Skeletal muscle tissue (tissue), 4 donors: Measurements from ENCODE around the gene MEG3. TPM values are rescaled to one million over a fixed set of nuclear protein-coding genes. Genes with fewer than 3 reads are reported as not detected.

Source experiments
- H3K27ac ChIP-seq: one replicate; pipeline ENCODE4 v1.7.0; 2013; ENCODE audit warnings: mild to moderate bottlenecking, low read depth, low read length, inconsistent platforms
- H3K27me3 ChIP-seq, 3 donors: one replicate each; pipeline ENCODE4 v1.7.0; 2013; ENCODE audit warnings: low read length in 3 of 3; ENCODE audit not compliant: control insufficient read depth in 3 of 3, insufficient read depth in 3 of 3
- H3K36me3 ChIP-seq, 3 donors: one replicate each; pipeline ENCODE4 v1.7.0; 2013; ENCODE audit warnings: low read length in 3 of 3; ENCODE audit not compliant: control insufficient read depth in 3 of 3, insufficient read depth in 3 of 3
- H3K4me1 ChIP-seq, 3 donors: one replicate each; pipeline ENCODE4 v1.7.0; 2013; ENCODE audit warnings: low read length in 3 of 3, mild to moderate bottlenecking in 3 of 3; ENCODE audit not compliant: control insufficient read depth in 3 of 3, insufficient read depth in 3 of 3
- H3K4me3 ChIP-seq, 3 donors: one replicate each; pipeline ENCODE4 v1.7.0; 2013; ENCODE audit warnings: low read length in 3 of 3
- H3K9ac ChIP-seq, 3 donors: one replicate each; pipeline ENCODE4 v1.7.0; 2013; ENCODE audit warnings: low read length in 3 of 3, mild to moderate bottlenecking in 3 of 3, moderate library complexity in 2 of 3, low read depth in 1 of 3
- H3K9me3 ChIP-seq, 3 donors: one replicate each; pipeline ENCODE4 v1.7.0; 2013; ENCODE audit warnings: low read length in 3 of 3; ENCODE audit not compliant: control insufficient read depth in 3 of 3
- total RNA-seq: library from RNA; depleted of rRNA; stranded (reverse); fragments of >200 nt; gene quantifications from one replicate; pipeline ENCODE4 v1.2.3, GENCODE V29; 2014
- donor health status: Osteomylitis.

The MEG3 gene
- total RNA-seq, 1 donor from 2014 or later = 587 TPM

GRCh38 chr14:100861937-100862247 is 36.0 kb downstream of the MEG3 start:
- no peaks in the 10 kb centered on the region for H3K36me3 ChIP-seq
- H3K9me3 ChIP-seq = no peaks in the 10 kb centered on the region
- peaks cover 0 to 5% (median 2%) of the 10 kb centered on the region in 3 donors for H3K4me1 ChIP-seq
- H3K27ac ChIP-seq = no peak overlapping the region
- H3K9ac ChIP-seq = no peak overlapping the region
- no peak overlapping the region for H3K4me3 ChIP-seq
- H3K27me3 ChIP-seq = peaks cover under 1 to 38% (median 14%) of the 10 kb centered on the region in 3 donors

GRCh38 chr14:100862277-100862676 is 36.4 kb downstream of the MEG3 start:
- no peaks in the 10 kb centered on the region for H3K36me3 ChIP-seq
- H3K4me3 ChIP-seq = no peak overlapping the region
- H3K27me3 ChIP-seq = peaks cover 3 to 38% (median 17%) of the 10 kb centered on the region in 3 donors
- H3K4me1 ChIP-seq = peaks cover 0 to 5% (median 2%) of the 10 kb centered on the region in 3 donors
- no peaks in the 10 kb centered on the region for H3K9me3 ChIP-seq
- no peak overlapping the region for H3K9ac ChIP-seq
- H3K27ac ChIP-seq = no peak overlapping the region

DNA sequence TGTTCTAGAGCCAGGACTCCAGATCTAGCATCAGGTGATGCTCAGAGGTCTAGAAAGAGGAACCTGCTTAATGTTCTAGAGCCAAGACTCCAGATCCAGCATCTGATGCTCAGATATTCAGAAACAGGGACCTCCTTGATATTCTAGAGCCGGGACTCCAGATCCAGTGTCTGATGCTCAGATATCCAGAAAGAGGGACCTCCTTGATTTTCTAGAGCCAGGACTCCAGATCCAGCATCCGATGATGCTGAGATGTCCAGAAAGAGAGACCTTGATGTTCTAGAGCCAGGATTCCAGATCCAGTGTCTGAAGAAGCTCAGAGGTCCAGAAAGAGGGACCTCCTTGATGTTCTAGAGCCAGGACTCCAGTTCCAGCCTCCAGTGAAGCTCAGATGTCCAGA is 36.9 kb downstream of the MEG3 start:
- H3K27ac ChIP-seq = no peak overlapping the region
- peaks cover 3 to 39% (median 13%) of the 10 kb centered on the region in 3 donors for H3K27me3 ChIP-seq
- H3K9me3 ChIP-seq = no peaks in the 10 kb centered on the region
- no peak overlapping the region for H3K4me3 ChIP-seq
- H3K36me3 ChIP-seq = no peaks in the 10 kb centered on the region
- H3K9ac ChIP-seq = no peak overlapping the region
- H3K4me1 ChIP-seq = peaks cover 0 to 5% (median 2%) of the 10 kb centered on the region in 3 donors

GRCh38 chr14:100864206-100864605 is 38.3 kb downstream of the MEG3 start:
- Histone ChIP-seq H3K9me3 (no peaks in the 10 kb centered on the region), H3K36me3 (no peaks in the 10 kb centered on the region), H3K9ac (no peak overlapping the region)

DNA sequence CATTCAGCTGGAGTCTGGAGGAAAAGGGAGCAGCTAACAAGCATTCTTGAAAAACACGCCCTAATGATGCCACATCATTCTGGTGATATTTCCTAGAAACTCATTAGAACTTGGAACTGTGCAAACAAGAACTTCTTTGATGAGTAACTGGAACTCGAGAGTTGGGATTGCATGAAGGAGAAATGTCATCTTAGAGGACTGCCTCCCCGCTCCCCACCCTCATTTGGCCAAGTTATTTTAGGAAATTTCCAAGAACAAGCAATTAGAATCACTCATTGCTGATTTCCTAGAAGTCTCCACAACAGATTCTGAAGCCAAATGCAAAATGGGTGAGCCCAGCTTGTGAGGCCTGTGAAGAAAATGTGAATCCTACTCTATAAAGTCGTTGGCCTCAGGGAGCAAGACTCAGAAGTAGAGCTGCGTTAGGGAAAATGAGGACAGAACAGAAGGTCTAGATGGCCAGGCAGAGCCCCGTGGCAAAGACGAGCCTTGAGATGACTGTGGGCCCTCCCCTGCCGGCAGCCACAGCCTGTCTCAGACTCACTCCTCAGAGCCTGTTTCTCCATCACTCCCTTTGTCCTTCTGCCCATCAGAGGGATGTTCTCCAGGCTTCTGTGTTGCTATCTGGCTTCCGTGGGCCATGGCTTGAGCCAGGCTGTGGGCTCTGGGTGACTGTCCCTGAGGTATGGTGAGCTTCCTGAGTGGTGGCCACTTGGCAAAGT is 39.2 kb downstream of the MEG3 start:
- Histone ChIP-seq H3K36me3 (no peaks in the 10 kb centered on the region), H3K9me3 (no peaks in the 10 kb centered on the region), H3K27me3 (peaks cover 3 to 30% (median 19%) of the 10 kb centered on the region in 3 donors), H3K4me1 (peaks cover 0 to 5% (median 2%) of the 10 kb centered on the region in 3 donors), H3K4me3 (no peak overlapping the region), H3K27ac (no peak overlapping the region), H3K9ac (no peak overlapping the region)

More at GRCh38 chr14:100864206-100864605, 38.3 kb downstream of the MEG3 start:
- peaks cover 0 to 5% (median 2%) of the 10 kb centered on the region in 3 donors for H3K4me1 ChIP-seq
- H3K27me3 ChIP-seq = peaks cover 3 to 30% (median 19%) of the 10 kb centered on the region in 3 donors
- H3K4me3 ChIP-seq = no peak overlapping the region
- no peak overlapping the region for H3K27ac ChIP-seq

- H3K4me1 ChIP-seq = peaks cover 0 to 5% (median 2%) of the 10 kb centered on the region in 3 donors
- H3K27ac ChIP-seq = no peak overlapping the region
- no peaks in the 10 kb centered on the region for H3K36me3 ChIP-seq
Measured at GRCh38 chr14:100865682-100866591, 40.0 kb downstream of the MEG3 start.

GRCh38 chr14:100866666-100867630 is 41.0 kb downstream of the MEG3 start:
- H3K9me3 ChIP-seq = no peaks in the 10 kb centered on the region
- no peaks in the 10 kb centered on the region for H3K36me3 ChIP-seq
- no peak overlapping the region for H3K27ac ChIP-seq
- H3K27me3 ChIP-seq = peaks cover 3 to 31% (median 16%) of the 10 kb centered on the region in 3 donors
- H3K9ac ChIP-seq = no peak overlapping the region
- H3K4me1 ChIP-seq = peaks cover 0 to 5% (median 2%) of the 10 kb centered on the region in 3 donors
- no peak overlapping the region for H3K4me3 ChIP-seq

More at GRCh38 chr14:100865682-100866591, 40.0 kb downstream of the MEG3 start:
- Histone ChIP-seq H3K4me3 (no peak overlapping the region), H3K9me3 (no peaks in the 10 kb centered on the region), H3K9ac (no peak overlapping the region), H3K27me3 (peaks cover 3 to 30% (median 19%) of the 10 kb centered on the region in 3 donors)

DNA sequence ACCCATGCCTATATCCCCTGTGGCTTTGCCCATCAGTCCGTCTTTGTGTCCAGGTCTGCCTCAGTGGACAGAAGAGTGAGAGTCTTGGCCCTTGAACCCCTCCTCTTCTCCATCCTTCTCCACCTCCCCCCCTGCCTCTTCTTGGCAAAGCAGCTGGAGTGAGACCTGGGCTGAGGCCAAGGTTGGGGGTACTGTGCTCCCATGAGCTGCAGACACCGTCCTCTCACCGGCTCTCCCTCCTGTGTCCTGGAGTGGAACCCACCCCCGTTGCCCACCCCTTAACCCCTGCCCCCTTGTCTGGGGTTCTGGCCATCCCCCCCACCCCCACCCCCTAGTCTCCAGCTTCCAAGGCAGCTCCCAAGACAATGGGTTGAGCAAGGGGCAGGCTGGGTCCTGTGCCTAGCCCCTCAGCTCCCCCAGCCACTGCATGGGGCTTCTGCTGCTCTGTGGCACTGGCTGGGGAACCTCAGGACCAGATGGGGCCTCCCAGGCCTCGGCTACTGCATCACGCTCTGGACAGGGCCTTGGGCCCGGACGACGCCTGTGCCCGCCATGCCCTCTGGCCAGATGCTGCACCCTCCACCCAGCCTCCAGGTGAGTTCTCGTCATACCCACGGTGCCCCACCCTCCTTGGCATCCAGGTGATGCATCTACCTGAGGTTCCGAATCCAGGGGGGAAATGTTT is 41.9 kb downstream of the MEG3 start:
- Histone ChIP-seq H3K4me1 (peaks cover 0 to 5% (median 2%) of the 10 kb centered on the region in 3 donors), H3K36me3 (no peaks in the 10 kb centered on the region)

More for the DNA sequence above, 41.9 kb downstream of the MEG3 start:
- Histone ChIP-seq H3K27ac (no peak overlapping the region), H3K4me3 (no peak overlapping the region), H3K27me3 (peaks cover 3 to 31% (median 16%) of the 10 kb centered on the region in 3 donors), H3K9ac (no peak overlapping the region), H3K9me3 (no peaks in the 10 kb centered on the region)
